GM21576 (cell line): ENCODE results near the gene CMIP.
"Not testable (repeated sequence)": the region's sequence is repeated elsewhere in the genome, so short reads cannot be mapped to it uniquely, and the experiment has no call there.

Experiments used
- ATAC-seq: cut with Tn5 transposase; IDR thresholded peaks from one replicate; pipeline ENCODE4 v1.9.1; 2021; ENCODE audit warnings: mild to moderate bottlenecking, moderate library complexity; ENCODE audit not compliant: unreplicated experiment

Gene CMIP

DNA sequence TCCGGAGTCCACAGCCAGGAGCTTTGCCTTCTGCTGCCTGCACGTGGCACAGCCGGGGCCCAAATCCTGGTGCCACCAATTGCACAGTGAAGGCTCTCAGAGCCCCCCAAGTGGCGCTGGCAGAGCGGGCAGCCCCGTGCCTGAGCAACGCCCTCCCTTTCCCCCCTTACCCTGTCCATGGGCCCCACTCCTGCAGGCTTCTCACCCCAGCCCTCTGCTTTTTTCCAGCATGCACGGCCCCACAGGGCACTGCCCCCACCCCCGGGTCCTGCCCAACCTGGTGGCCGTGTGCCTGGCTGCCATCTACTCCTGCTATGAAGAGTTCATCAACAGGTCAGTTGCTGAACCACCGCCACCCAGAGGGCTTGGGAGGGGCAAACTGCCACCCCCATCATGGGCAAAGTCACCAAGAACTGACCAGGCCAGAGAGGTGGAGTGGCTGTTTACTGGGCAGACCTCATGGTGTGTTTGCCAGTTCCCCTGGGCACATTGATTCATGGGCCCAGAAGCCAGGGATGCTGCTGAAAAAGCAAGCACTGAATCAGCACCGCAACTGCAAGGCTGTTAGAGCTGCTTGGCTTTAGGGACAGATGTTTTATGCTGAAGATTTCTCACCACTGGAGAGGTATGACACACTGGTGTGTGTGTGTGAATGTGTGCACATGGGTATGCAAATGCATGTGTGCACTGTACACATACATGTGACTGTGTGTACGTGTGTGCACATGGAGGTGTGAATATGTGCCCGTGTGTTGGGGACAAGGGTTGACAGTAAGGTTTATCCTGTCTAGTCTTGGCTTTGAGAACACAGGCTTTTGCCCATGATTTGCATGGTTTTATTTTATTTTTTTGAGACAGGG, 227.4 kb downstream of the CMIP start:
- ATAC-seq: no peak

DNA sequence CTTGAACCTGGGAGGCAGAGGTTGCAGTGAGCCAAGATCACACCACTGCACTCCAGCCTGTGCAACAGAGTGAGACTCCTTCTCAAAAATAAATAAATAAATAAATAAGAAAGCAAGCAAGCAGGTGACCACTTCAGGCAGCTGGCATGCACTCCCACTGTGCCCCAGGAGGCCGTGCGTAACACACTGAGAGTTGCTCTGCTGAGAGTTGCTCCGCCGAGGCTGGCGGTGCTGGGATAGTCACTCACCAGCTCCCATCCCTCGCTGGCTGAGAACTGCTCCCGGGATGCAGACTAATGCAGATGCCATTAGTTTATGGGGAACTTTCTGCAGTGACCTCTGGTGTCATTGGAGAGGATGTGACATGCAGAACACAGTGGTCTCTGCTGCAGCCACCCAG, 228.8 kb downstream of the CMIP start:
- ATAC-seq: no peak

DNA sequence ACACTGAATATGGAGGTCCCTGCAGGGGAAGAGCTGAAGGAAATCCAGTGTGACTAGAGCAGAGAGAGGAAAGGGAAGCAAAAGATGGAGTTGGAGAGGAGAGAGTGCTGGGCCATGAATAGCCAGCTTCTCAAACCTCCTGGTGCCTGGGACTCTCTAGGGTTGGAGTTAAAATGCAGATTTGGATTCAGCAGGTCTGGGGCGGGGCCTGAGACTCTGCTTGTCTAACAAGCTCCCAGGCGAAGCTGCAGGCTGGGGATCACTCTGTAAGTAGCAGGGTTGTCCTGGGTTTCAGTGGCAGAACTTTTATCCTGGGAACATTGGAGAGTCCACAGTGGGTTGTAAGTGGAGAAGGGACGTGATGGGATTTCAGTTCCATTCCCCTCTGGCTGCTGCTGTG, 231.1 kb downstream of the CMIP start:
- no peak for ATAC-seq

DNA sequence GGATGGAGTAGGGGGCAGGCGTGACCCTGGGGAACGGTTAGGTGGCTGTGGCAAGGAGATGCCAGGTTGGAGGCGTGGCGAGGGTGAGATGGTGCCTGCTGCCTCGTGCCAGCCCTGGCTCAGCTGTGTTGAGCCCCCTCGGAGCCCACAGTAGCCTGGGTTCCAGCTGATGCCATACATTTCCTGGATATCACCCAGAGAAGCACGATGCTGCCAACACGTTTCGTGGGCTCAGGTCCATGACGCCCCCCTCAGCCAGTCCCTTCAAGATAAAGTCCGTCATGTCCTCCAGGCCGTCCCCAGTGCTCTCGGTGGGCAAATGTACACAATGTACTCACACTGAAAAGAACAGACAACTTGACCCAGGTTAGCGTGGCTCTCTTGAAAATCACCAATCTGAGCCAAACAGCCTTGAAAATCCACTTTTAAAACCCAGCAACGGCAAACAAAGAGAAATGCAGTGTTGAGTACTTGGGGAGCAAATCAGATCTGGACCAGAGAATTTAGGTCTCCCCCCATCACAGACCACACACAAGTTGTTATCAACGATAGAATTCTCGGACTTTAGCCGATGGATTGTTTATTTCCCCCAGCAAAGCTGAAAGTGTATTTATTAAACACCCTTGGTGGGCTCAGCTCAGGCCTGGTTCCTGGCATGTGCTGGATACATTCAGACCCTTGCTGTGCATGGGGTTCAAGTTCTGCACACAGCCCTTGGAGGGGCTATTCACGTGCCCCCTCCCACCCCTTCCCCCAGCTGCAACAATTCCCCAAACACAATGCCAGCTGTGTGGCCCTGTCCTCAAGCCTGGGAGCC, 231.7 kb downstream of the CMIP start:
- no peak for ATAC-seq

DNA sequence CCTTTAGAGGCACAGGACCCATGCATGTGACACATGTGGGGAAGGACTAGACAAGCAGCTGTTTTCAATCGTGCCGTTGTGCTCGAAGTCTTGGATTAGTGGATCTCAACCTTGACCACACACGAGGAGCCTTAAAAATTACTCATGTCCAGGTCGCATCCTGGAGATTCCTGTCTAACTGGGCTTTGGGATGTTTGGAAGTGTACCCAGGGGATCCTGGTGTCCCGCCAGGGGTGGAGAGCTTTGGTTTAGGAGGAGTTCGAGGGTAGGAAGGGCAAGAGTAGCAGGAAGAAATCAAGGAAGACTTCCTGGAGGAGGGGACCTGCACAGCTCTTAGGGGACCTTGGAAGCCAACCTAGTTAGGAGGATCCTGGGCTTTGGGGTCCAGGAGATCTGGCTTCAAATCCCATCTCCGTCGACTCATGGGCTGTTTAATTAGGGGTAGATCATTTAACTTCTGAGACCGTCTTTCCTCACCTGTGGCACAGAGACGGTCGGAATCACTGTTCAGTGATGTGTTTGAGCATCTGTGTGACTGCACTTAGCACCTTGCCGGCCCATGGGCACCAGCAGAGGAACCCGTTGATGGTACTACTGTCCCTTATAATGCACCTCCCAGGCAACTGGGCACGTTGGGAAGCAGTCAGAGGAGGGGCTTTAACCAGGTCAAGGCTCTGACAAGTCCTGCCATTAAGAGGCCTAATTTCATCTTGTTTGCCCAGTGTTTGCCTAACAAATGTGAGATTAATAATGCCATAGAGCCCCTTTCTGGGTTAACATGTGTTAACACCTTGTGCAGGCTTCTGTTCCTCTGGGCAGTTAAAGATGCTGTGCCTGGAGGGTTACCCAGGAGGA, 232.5 kb downstream of the CMIP start:
- no peak for ATAC-seq

DNA sequence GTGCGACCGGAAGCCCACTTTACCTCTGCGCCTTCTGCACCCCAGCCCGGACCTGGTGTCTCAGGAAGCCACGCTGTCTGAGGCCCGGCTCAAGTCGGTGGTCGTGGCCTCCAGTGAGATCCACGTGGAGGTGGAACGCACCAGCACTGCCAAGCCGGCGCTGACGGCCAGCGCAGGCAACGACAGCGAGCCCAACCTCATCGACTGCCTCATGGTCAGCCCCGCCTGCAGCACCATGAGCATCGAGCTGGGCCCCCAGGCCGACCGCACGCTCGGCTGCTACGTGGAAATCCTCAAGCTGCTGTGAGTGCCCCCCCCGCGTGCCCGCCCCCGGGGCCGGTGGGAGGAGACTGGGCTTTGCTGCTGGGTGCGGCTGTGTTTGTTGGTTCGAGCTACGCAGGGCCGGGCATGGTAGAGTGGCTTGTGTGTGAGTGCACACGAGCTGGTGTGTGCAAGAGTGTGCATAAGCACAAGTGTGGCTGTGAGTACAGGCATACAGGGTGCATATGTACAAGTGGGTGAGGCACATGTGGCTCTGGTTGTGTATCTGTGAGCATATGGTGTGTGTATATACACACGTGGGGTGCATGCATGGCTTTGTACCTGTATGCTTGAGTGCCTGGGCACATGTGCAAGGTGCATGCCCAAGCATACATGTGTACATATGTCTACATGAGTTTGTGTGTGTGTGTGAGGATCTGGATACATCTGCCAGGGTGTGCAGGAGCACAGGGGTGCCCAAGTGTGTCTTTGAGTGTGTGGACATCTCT, 233.9 kb downstream of the CMIP start:
- ATAC-seq: no peak

DNA sequence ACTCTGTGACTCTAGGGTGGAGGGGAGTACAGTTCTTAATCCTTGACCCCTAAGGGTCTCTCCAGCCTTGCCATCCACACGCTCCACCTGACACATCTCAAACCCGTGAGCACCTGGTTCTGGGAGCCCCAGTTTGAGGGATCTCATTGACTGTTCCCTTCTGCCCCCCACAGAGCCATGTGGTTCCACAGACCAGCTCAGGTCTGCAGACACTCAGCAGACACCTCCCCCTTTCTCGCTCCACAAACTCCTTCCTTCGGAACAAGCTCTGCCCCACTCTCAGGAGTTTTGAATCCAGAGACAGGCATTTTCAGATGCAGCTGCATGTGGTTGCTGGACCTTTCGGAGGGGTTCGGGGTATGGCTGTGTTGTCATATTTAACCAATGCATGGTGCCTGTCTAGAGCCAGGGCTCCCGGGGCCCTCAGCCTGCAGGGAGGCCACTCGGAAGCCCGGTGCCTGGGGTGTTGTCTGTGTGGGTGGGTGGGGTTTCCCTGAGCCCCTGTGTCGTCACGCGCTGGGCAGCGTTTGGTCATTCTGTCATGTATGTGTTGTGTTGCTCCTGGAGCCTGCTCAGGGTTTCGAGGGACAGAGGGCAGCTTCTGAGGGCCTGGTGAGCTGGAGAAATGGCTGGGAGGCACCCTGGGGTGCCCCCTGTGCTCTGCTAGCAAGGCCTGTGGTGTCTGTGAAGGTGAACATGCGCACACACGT, 235.3 kb downstream of the CMIP start:
- no peak for ATAC-seq

DNA sequence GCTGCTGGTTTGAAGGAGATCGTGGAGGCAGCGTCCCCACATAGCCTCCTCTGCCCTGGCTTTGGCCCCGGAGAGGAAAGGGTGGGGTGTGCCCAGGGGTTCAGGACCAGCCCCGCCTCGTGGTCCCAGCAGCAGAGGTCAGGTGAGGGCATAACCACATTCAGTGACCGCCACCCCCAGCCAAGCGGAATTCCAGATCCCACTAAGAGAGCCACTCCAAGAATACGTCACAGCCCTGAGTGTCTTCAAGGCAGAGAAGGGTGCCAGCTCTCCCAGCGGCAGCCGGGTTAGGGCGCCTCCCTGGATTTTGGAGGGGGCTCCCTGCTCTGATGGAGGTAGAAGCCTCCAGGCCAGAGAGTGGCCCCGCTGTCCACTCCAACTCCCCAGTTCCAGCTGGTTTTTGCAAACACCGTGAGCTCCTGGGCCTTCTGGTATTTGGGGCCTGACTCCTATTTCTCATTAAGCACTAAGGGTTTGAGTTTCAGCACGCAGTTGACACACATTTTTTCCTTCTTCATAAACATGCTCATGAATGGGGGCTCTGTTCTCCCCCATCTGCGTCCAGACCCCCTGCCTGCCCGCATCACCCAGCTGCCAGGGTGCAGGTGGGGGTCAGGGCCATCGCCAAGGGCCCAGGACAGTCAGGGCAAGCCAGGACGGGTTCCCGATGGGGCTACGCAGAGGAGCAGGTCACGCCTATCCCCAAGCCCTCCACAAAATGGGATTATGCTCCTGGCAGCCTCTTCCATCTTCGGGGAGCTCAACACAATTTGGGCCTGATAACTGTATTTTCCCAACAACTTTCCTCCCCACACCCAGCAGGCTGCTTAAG, 236.1 kb downstream of the CMIP start:
- no peak for ATAC-seq

DNA sequence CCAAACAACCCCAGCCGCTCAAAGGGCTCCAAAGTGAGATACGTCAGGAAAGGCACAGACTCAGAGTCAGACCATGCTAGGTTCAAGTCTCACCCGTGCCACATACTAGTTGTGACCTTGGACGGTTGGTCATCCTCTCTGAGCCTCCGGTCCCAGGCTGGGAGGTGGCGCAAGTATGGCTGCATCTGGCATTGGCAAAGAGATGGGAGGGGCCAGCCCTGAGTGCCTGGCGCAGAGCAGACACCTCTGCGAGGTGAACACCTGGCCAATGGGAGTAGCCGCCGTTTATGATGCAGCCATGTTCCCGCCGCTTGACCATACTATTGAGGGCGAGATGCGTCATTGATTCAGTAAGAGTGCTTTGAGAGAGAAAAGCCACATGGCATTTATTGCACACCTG, 236.7 kb downstream of the CMIP start:
- no peak for ATAC-seq

DNA sequence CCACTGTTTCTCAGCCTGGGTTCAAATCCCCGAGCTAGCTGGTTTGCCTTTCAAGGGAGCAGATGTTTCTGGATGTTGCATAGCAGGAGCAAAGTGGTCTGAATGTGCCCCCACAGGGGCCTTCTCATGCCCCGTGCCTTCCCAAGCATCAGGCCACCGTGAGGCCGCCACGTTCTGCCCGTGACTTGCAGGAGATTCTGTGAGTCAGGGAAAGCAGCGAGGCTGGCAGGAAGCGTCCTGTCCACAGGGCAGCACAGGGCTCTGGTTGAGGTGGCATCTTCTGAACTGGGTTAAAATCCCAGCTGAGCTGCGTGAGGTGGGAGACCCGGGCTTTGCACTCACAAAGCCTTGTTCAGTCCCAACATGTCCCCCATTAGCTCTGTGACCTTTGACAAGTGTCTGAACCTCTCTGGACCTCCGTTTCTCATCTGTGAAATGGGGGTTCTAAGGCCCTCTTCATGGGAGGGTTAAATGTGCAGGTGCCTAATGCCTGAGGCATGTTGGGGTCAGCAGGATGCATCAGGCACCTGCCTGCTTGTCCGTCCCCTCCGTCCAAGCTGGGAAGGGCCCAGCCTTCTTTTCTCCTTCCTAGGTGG, 239.7 kb downstream of the CMIP start:
- ATAC-seq: no peak

DNA sequence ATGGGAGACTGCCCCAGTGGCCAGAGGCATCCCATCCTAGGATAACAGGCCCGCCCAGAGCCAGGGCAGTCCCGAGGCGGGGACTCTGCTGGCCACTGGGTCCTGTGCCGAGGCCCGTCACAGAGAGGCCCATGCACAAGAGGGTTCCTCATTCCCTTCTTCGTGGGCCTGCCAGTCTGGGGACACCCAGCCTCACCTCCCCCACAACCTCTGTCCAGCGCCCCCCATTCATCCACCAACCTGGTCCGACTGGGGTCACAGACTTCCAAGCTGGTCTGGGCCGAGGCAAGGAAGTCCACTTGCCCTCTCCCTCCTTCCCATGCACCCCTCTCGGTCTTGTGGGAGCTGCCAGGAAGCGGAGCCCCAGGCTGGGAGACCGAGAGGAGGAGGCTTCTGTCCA, 240.3 kb downstream of the CMIP start:
- no peak for ATAC-seq

DNA sequence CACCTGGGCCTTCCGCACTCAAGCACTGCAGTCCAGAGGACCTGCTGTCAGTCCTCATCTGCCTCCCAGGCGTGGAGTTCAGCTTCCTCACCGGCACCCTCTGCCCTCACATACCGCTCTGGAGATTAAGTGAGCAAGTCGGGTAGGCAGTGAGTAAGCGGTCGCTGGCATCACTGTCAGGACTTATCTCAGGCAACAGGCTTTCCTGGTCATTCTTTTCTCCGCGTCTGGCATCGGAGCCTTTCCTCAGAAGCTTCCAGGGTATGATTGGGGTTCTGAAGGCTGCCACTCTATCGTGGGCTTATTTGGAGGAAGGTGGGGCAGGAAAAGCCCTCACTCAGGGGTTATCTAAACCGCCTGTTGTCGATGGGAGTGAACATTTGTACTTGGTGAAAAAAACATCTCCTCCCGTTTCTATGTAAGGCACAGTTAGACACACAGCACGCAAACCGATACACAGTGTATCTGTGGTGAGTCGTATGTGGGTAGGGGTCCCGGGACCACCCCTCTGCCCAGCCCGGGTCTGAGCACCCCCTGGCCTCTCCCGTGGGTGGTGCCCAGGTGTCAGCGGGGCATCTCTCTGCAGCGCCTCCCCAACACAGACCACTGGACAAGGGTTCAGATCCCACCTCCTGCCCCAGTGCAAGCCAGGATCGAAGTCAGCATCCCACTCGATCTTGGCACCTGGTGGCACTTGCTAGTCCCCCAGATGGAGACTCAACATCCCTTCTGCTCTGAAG, 242.0 kb downstream of the CMIP start:
- ATAC-seq: no peak

DNA sequence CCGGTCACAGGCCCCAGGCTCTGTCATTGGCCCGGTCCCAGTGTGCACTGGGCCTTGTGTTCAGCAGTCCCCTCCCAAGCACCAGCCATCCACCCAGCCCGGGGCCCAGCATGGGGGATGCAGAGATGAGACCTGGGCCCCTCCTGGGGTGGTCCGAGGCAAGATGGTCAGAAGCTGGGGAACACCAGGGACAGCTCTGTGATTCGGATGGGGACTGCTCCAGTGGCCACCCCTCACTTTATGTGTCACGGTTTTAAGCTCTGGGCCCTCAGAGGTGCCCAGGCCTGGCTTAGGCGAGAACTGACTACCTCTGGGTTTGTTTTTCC, 242.5 kb downstream of the CMIP start:
- ATAC-seq: no peak

DNA sequence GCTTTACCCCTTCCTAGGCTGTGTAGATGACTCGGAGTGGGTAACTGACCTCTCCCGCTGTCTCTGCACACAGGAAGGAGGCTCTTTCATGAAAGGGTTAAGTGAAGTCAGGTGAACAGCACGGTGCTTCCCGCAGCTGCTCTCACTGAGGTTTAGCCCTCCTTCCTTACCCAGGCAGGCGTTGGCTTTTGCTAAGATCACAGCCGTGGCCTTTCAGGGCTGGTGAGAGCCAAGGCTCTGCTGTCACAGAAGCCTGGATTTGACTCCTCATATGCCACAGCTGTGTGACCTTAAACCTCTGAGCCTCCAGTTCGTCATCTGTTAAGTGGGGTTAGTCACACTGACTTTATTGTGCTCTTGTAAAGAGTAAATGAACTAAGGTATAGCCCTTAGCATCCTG, 243.6 kb downstream of the CMIP start:
- no peak for ATAC-seq

DNA sequence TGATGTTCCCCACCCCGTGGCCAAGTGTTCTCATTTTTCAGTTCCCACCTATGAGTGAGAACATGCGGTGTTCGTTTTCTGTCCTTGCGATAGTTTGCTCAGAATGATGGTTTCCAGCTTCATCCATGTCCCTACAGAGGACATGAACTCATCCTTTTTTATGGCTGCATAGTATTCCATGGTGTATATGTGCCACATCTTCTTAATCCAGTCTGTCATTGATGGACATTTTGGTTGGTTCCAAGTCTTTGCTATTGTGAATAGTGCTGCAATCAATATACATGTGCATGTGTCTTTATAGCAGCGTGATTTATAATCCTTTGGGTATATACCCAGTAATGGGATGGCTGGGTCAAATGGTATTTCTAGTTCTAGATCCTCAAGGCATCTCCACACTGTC, 244.2 kb downstream of the CMIP start:
- ATAC-seq: not testable (repeated sequence)

DNA sequence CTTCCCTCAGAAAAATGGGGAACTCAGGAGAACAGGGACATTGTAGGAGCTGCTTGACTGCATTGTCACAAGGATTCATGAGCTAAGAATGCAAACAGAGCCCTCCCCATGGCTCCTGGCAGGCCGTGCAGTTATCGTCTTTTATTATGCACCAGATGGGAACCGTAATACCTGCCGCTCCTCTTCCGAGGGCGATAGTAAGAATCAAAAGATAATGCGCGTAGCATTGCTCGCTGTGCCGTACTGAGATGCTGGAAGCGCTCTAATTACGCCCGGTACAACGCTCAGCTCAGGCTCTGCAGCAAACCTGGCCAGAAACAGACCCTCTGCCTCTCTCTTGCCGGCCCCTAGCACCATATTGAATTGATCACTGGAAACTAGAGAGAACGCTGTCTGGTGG, 247.4 kb downstream of the CMIP start:
- no peak for ATAC-seq

DNA sequence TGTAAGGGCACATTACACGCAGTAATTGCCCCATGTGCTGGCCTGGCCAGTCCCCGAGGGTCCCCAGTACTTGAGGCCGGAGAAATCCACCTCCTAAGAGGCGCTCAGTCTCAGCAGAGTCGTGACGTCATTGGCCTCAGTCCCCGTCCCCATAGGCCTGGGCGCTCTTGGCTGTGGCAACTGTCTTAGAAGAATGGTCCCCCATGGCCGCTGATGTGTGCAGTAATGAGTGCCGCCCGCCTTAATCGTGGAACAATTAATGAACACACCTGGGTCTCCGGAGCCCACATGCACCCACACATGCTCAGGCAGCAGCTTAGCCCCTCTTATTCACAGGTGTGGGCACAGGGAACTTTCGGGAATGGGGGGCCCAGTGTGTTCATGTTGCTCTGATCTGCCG, 248.0 kb downstream of the CMIP start:
- ATAC-seq: no peak
